HEK293 (cell line): ENCODE measurements around the gene CLINT1.

Experiments
- CTCF ChIA-PET: fragments of 350-600 bp; formaldehyde crosslinking; extraction: SDS; loops from one replicate; lab custom pipeline; 2021; ENCODE audit warnings: antibody characterized with exemption; lab: Yijun Ruan, JAX
- POLR2A ChIA-PET: fragments of 300-600 bp; formaldehyde crosslinking; extraction: SDS; loops from one replicate; lab custom pipeline; 2020; ENCODE audit warnings: antibody characterized with exemption, inconsistent platforms; lab: Yijun Ruan, JAX
- H3K27ac ChIP-seq: fragments of 200-500 bp; sonication (Bioruptor generic); 2 replicates; pipeline ENCODE4 v1.5.1; 2014; ENCODE audit warnings: low read depth, low read length, control low read depth, inconsistent platforms; ENCODE audit errors: extremely low read depth
- H3K36me3 ChIP-seq, 2 experiments: fragments of 200-500 bp in 1 of 2; sonication (Bioruptor generic) in 1 of 2; 1 replicate in 1 of 2; 2 replicates in 1 of 2; pipeline ENCODE4 v1.5.1; 2014 to 2017; ENCODE audit warnings: inconsistent platforms in 2 of 2, low read length in 2 of 2; ENCODE audit not compliant: control insufficient read depth in 2 of 2, insufficient read depth in 1 of 2
- H3K4me1 ChIP-seq: fragments of 200-500 bp; sonication (Bioruptor generic); 2 replicates; pipeline ENCODE4 v1.5.1; 2014; ENCODE audit warnings: mild to moderate bottlenecking, low read length, inconsistent platforms; ENCODE audit not compliant: control insufficient read depth, insufficient read depth
- H3K4me3 ChIP-seq: 2 replicates; pipeline ENCODE4 v1.5.1; 2011; ENCODE audit warnings: low read depth, mild to moderate bottlenecking, control low read depth, low read length, moderate library complexity
- H3K9me3 ChIP-seq: fragments of 200-500 bp; sonication (Bioruptor generic); 2 replicates; pipeline ENCODE4 v1.5.1; 2014; ENCODE audit warnings: low read depth, low read length, inconsistent platforms; ENCODE audit not compliant: control insufficient read depth, insufficient read depth
- FEZF1 ChIP-seq: fragments of 450-650 bp; formaldehyde crosslinking; IDR thresholded peaks from 2 replicates; pipeline ENCODE4 v1.5.1; 2016; ENCODE audit warnings: missing biosample characterization, missing genetic modification characterization
- MYNN ChIP-seq: fragments of 450-650 bp; formaldehyde crosslinking; IDR thresholded peaks from 2 replicates; pipeline ENCODE4 v1.5.1; 2016; ENCODE audit warnings: missing biosample characterization, missing genetic modification characterization, borderline replicate concordance
- PRDM1 ChIP-seq: fragments of 450-650 bp; formaldehyde crosslinking; IDR thresholded peaks from 2 replicates; pipeline ENCODE4; 2016; ENCODE audit warnings: missing biosample characterization, missing genetic modification characterization
- WT1 ChIP-seq: fragments of 450-650 bp; formaldehyde crosslinking; IDR thresholded peaks from 2 replicates; pipeline ENCODE4 v1.5.1; 2016; ENCODE audit warnings: missing biosample characterization, missing genetic modification characterization
- ZBTB17 ChIP-seq: fragments of 450-650 bp; formaldehyde crosslinking; IDR thresholded peaks from 2 replicates; pipeline ENCODE4 v1.5.1; 2016; ENCODE audit warnings: missing biosample characterization, missing genetic modification characterization
- ZFHX2 ChIP-seq: fragments of 450-650 bp; formaldehyde crosslinking; conservative IDR thresholded peaks from 2 replicates; pipeline ENCODE4 v1.5.1; 2016; ENCODE audit warnings: missing biosample characterization, missing genetic modification characterization
- ZNF19 ChIP-seq: fragments of 450-650 bp; formaldehyde crosslinking; IDR thresholded peaks from 2 replicates; pipeline ENCODE4; 2016; ENCODE audit warnings: missing biosample characterization, missing genetic modification characterization, low read depth
- TF ChIP-seq, protein P1 (sequence below): fragments of 450-650 bp; formaldehyde crosslinking; conservative IDR thresholded peaks from 2 replicates; pipeline ENCODE4 v1.5.1; 2016; ENCODE audit warnings: low read depth, missing biosample characterization, missing genetic modification characterization

CLINT1 gene

DNA sequence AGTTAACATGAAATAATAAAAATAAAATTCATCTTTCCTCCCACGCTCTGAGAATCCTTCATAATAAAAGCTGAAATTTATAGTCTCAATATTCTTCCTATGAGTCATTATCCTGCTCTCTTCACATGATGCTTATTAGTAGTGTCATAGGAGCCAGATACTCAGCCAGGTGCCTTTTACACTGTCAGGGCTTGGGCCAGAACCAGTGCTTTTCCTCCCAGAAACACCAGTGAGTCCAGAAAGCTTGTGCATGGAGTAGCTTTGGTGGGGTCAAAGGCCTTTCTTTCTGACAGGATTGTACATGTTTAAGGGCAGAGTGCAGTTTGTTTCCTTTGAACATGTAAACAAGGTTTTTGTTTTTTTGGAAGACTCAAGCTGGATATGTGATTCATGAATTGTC lies 108.6 kb downstream of the CLINT1 start:
- Histone ChIP-seq H3K9me3 (no peaks in the 10 kb centered on the region), H3K27ac (no peak overlapping the region)
- CTCF ChIA-PET, result interaction anchor here (0.6 to 1.4 kb wide), 3 partner anchors 11 to 76 kb away, joined by 3 read pairs; no protein-coding TSS in a partner anchor

DNA sequence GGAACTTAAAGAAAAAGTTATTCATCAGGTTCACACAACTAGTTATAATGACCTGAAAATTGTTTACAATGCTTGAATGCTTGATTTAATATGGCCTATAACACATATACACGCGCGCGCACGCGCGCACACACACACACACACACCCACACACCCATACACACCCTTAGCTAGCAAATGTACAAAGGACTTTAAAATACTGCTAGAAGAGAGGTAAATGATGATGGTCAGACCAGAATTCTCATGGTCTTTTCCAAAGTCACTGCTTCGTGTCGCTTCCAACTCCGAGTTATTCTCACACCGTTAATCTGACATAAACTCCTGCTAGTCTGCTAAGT lies 109.5 kb downstream of the CLINT1 start:
- peaks cover 12 to 25% of the 10 kb centered on the region in 2 experiments; a peak in 2 of 3 replicates for H3K36me3 ChIP-seq
- H3K4me1 ChIP-seq, result peaks cover 9% of the 10 kb centered on the region; the same call in 1 of the 2 replicates
- H3K4me3 ChIP-seq, result no peak overlapping the region
- ChIA-PET CTCF (interaction anchor here (1.1 kb wide), 1 partner anchor 63 kb away, joined by 3 read pairs; no protein-coding TSS in a partner anchor), POLR2A (no interaction called here)
- H3K27ac ChIP-seq, result no peak overlapping the region
- TF ChIP-seq WT1 (tag by site-specific recombination) (no peak), ZFHX2 (tag by site-specific recombination) (peak; percentile 60)
- no peaks in the 10 kb centered on the region for H3K9me3 ChIP-seq

More for the DNA sequence above, 108.6 kb downstream of the CLINT1 start:
- Histone ChIP-seq H3K4me3 (no peak overlapping the region), H3K36me3 (peaks cover 20 to 33% of the 10 kb centered on the region in 2 experiments), H3K4me1 (peaks cover 2% of the 10 kb centered on the region; the same call in 1 of the 2 replicates)
- POLR2A ChIA-PET, result interaction anchor here (0.6 kb wide), 1 partner anchor 101 kb away, joined by 3 read pairs; no protein-coding TSS in a partner anchor
- 0 out of 2 replicates have a peak, but pooled peaks have one; percentile 43 for TF ChIP-seq MYNN (tag by site-specific recombination)
- TF ChIP-seq, protein P1, sequence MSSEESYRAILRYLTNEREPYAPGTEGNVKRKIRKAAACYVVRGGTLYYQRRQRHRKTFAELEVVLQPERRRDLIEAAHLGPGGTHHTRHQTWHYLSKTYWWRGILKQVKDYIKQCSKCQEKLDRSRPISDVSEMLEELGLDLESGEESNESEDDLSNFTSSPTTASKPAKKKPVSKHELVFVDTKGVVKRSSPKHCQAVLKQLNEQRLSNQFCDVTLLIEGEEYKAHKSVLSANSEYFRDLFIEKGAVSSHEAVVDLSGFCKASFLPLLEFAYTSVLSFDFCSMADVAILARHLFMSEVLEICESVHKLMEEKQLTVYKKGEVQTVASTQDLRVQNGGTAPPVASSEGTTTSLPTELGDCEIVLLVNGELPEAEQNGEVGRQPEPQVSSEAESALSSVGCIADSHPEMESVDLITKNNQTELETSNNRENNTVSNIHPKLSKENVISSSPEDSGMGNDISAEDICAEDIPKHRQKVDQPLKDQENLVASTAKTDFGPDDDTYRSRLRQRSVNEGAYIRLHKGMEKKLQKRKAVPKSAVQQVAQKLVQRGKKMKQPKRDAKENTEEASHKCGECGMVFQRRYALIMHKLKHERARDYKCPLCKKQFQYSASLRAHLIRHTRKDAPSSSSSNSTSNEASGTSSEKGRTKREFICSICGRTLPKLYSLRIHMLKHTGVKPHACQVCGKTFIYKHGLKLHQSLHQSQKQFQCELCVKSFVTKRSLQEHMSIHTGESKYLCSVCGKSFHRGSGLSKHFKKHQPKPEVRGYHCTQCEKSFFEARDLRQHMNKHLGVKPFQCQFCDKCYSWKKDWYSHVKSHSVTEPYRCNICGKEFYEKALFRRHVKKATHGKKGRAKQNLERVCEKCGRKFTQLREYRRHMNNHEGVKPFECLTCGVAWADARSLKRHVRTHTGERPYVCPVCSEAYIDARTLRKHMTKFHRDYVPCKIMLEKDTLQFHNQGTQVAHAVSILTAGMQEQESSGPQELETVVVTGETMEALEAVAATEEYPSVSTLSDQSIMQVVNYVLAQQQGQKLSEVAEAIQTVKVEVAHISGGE (tag by site-specific recombination), result no peak

DNA sequence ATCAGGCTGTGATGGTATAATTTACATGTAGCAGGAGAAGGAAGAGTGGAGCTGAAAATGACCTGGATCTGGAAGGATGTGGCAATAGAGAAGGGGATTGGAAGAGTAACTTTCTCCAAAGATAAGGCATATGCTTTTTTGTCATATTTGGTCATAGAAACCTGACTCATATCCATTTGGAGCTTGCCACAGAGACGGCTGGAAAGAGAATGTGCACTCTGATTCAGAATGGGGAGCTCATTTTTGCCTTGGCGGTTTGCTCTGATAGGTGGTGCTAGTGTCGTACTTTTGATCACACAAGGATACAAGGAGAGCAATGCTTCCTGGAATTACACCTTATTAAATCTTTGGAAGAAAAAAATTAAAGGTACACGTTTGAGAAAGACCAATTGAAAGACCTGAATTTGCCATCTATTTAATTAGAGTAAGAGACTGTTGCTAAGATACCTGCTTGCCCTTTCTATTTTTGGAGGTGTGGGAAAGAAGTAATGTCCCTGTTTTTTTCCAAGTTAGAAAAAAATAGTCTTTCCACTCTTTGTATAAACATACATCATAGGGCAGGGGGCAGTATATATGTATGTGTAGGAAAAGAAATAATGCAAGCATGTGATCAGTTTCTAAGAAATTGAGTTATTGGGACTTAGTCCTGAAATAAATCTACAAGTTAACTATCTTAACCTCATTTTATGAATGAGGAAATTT lies 110.0 kb downstream of the CLINT1 start:
- CTCF ChIA-PET, result interaction anchor here (1.1 to 3.6 kb wide), 2 partner anchors 13 to 64 kb away, joined by 3 to 16 read pairs; no protein-coding TSS in a partner anchor

DNA sequence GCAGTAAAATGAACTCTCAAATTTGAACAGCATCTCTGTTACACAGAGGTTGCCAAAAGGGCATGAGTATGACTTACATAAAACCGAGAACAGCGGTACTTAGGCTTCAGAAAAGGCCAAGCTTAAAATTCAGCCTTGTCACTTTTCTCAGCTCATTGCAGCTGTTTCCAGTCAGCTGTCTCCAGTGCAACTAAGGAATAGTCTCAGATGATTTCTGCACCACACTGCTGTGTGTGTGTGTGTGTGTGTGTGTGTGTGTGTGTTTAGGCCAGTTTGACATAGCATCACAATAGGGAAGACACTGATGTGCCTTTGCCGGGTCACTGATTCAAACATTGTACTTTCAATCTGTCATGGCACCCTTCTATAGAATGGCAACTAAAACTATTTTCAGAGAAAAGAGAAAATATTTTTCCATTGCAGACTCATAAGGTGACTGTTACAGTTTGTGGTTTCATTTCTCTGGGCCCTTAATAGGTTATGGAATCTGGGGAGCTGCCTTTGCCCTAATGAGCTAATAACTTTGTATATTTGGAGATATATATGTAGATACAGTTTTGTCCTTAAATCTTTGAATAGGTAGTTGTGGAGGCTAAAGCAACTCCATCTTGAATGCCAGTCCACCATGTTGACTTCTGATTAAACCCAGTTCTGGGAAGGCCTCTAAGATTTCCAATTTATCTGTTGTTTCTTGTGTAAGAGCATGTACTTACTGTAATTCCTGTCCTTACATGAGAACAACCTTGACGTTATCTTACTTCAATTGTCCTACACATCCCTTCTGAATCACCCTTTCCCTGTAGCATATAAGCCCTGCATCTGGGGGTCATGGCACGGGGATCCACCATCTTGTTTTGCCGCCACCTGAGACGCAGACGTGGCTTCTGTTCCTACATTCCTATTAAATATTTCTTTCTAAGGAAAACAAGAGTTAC lies 110.9 kb downstream of the CLINT1 start:
- POLR2A ChIA-PET, result no interaction called here
- TF ChIP-seq ZNF19 (tag by site-specific recombination) (no peak), FEZF1 (tag by site-specific recombination) (peak; percentile 65; the same call in 1 of the 2 replicates)
- TF ChIP-seq, all 188 proteins: peak for 1
- CTCF ChIA-PET, result interaction anchor here (0.7 to 3.6 kb wide), 4 partner anchors 13 to 874 kb away, joined by 3 to 16 read pairs (median 3); no protein-coding TSS in a partner anchor
- H3K36me3 ChIP-seq, result peaks cover 6 to 13% of the 10 kb centered on the region in 2 experiments; a peak in 2 of 3 replicates
- H3K27ac ChIP-seq, result no peak overlapping the region
- H3K4me3 ChIP-seq, result no peak overlapping the region
- no peaks in the 10 kb centered on the region for H3K9me3 ChIP-seq
- H3K4me1 ChIP-seq, result peaks cover 12% of the 10 kb centered on the region; the same call in 1 of the 2 replicates

More for the DNA sequence above, 110.0 kb downstream of the CLINT1 start:
- H3K27ac ChIP-seq, result no peak overlapping the region
- H3K4me1 ChIP-seq, result peaks cover 10% of the 10 kb centered on the region; the same call in 1 of the 2 replicates
- H3K9me3 ChIP-seq, result no peaks in the 10 kb centered on the region
- peaks cover 6 to 22% of the 10 kb centered on the region in 2 experiments; a peak in 2 of 3 replicates for H3K36me3 ChIP-seq
- no peak overlapping the region for H3K4me3 ChIP-seq
- TF ChIP-seq PRDM1 (tag by site-specific recombination), result peak; percentile 52; the same call in 1 of the 2 replicates
- no peak for TF ChIP-seq ZBTB17
- POLR2A ChIA-PET, result no interaction called here
